HG02981 (cell line): Measurements from ENCODE around the gene MRPL27.
A peak's percentile ranks its signal among the peaks of the same experiment; 100 is the strongest.
"Not testable (repeated sequence)": the region's sequence is repeated elsewhere in the genome, so short reads cannot be mapped to it uniquely, and the experiment has no call there.

Experiments
- ATAC-seq: cut with Tn5 transposase; IDR thresholded peaks from one replicate; pipeline ENCODE4 v1.9.1; 2021; ENCODE audit warnings: mild to moderate bottlenecking, moderate library complexity; ENCODE audit not compliant: unreplicated experiment

MRPL27 gene

DNA sequence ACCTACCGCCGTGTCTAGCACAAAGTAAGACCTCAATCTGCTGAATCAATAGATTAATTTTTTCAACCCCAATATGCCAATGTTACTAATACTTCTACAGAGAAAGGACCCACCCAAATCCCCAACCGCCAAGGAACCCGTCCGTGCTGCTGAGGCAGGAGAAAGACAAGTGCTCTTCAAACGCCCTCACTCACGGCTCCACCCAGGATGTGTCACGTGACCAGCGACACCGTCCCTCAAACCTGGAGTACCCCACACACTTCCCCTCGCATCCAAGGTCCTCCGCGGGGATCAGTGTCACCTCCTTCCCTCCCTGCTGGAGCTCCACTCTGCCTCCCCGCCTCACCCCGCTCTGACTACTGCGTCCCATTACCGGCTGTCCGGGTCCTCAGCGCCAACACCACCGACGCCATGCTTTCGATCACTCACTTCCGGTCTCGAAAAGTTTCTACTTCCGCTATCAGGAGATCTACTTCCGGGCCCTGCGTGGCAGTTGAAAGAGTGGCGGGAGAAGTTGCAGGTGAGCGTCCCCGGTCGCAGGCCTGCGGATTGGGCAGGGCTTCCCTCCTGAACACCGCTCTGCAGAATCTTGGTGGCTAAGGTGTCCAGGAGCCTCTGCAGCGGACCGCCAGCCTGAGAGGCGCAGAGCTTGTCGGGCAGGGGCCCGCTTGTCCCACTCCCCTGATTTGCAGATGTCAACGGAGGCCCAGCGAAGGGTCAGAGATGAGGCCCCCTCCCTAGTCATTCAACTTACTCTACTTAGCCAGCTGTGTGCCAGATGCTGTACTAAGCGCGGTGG, at the start of gene MRPL27, which contains the start of gene EME1:
Gene MRPL27 (minus strand): TSS at position 427 of the 799 bp plus-strand sequence. CDS start 14 bp downstream, at position 413.
Gene EME1 (plus strand): TSS at position 472 of the 799 bp plus-strand sequence. CDS start 1,980 bp downstream, outside the sequence.
- ATAC-seq: peak; percentile 90

DNA sequence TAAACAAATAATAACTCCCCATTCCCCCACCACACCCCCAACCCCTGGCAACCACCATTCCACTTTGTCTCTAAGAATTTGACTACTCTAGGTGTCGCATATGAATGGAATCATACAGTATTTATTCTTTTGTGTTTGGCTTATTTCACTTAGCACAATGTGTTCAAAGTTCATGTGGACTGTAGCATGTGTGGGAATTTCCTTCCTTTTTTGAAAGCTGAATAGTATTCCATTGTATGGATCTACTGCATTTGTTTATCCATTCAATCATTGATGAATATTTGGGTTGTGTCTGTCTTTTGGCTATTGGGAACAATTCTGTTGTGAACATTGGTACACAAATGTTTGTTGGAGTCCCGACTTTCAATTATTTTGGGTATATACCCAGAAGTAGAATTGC, 49.8 kb upstream of the MRPL27 start:
- ATAC-seq: no peak

DNA sequence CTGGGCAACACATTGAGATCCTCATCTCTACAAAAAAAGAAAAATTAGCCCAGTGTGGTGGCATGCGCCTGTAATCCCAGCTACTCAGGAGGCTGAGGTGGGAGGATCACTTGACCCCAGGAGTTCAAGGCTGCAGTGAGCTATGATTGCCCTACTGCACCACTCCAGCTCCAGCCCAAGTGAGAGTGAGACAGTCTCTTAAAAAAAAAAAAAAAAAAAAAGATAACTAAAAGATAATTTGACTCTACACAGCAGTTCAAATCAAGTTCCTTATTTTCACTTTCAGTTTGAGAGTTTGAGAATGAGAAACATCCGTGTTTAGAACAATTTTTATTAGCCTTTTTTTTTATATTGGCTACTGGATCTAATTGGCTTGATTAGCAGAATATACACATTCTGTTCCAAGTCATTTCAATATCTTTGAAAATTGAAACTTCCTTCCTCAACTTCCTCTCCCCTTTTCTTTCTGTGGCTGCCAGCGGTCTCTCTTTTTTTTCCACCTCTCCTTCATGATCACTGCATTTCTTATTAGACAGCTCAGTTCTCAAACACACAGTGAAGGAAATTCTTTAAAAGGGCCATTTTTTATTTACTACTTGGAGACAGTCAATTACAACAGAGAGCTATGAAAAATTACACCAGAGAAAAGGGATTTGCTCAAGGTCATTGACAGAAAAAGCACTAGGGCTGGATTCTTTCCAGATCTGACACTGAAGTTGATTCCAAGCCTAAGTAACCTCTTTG, 48.5 kb upstream of the MRPL27 start:
- ATAC-seq: no peak

DNA sequence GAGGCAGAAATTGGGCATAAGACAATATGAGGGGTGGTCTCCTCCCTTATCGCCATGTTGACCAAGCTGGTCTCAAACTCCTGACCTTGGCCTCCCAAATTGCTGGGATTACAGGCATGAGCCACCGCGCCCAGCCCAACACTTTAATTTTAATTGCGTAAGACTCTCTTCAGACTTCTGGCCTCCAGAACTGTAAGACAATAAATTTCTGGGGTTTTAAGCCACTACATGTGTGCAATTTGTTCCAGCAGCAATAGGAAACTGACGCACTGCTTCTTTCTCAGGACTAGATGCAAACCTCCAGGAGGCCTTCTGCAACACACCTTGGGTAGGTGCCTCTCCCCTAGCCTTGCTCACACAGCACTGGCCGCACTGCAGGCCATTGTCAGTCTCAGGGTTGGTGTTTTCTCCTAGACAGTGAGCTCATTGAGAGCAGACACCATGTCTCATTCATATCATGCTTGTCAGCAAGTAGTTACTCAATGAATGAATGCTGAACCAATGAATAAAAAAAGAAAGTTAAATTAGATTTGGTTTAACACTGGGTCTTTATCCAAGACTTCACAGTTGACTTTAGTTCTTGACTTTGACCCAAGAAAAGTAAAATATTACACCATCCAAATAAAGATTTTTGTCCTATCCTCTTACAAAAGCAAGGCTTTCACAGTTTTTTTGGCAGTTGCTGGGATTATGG, 47.6 kb upstream of the MRPL27 start:
- no peak for ATAC-seq

DNA sequence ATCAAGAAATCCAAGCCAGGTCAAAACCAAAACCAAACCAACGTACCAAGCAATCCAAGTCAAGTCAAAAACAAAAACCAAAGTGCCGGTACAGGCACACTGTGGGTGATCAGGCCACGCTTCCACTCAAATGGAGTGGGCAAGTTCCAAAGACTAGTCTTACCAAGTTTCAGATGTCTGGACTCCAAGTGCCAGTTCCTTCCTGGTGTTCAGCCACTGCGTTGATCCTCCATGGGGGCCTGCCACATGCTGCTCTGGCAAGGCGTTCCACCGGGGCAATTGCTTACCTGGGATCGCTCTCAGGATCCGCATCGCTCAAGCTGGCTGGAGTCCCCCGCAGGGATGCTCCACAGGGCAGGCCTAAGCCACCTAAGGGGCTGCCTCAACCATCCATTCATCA, 46.6 kb upstream of the MRPL27 start:
- ATAC-seq: not testable (repeated sequence)

DNA sequence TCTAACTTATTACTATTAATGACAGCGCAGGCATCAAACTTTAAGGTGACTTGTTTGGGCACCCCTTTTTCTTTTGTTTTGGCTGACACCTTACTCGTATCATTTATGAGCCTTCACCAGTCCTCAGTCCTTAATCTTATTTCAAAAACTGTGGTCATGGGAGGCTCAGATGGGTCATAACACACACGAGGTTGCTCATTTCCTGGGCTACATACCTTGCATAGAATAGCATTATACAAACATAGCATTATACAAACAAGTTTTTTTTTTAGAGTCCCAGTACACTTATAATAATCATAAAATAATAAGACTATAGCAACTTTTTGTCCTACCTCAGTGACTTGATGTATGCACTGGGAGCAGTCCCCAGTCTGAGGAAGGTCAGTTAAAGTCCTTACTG, 41.8 kb upstream of the MRPL27 start:
- ATAC-seq: no peak

DNA sequence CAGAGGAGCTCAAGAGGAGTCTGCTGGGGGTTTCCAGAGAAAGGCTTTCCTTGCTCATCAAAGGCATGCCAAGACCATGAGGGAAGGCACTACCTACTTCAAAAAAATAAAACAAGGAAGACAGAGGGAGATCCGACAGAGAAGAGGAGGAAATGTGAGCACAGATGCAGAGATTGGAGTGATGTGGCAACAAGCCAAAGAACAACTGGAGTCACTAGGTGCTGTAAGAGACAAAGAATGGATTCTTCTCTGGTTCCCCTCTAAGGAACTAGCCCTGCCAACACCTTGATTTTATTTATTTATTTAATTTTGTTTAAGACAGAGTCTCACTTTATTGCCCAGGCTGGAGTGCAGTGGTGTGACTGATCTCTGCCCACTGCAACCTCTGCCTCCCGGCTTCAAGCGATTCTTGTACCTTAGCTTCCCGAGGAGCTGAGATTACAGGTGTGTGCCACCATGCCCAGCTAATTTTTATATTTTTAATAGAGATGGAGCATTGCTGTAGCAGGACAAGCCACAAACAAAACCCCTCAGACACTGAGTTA, 39.3 kb upstream of the MRPL27 start:
- no peak for ATAC-seq

DNA sequence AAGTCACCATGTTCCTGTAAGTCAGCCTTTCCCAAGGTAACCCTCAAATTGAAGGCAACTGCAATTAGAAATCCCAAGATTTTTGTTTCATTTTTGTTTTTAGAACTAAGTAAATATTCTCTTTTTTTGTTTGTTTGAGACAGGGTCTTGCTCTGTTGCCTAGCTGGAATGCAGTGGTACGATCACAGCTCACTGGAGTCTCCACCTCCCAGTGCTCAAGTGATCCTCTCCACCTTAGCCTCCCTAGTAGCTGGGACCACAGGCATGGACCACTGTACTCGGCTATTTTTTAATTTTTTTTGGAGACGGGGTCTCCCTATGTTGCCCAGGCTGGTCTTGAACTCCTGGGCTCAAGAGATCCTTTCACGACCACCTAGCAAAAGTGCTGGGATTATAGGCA, 34.9 kb upstream of the MRPL27 start:
- no peak for ATAC-seq

DNA sequence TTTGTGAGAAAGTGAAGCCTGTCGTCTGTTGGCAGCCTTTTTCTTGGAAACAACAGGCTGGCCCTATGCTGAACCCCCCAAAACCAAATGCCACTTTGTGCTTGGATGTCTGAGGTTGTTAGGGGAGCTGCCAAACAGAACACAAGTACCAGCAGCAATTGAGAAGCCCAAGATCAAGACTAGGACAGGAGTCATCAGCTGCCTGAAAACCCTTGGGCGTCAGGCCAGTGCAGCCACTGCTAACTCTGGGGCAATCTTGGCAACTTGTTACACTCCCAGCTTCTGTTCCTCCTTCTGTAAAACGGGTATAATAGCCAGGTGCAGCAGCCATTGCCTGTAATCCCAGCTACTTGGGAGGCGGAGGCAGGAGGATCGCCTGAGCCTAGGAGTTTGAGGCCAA, 33.6 kb upstream of the MRPL27 start:
- no peak for ATAC-seq

DNA sequence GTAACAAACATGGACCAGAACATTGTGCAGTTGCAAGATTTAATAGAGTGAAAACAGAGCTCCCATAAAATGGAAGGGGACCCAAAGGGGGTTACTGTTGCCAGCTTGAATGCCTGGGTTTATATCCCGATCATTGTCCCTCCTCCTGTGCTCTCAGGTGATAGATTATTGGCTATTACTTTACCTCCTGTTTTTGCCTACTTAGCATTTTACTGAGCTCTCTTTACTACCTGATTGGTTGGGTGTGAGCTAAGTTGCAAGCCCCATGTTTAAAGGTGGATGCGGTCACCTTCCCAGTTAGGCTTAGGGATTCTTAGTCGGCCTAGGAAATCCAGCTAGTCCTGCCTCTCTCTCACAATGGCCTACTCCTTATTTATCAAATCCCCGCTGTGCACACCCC, 32.4 kb upstream of the MRPL27 start:
- ATAC-seq: not testable (repeated sequence)

DNA sequence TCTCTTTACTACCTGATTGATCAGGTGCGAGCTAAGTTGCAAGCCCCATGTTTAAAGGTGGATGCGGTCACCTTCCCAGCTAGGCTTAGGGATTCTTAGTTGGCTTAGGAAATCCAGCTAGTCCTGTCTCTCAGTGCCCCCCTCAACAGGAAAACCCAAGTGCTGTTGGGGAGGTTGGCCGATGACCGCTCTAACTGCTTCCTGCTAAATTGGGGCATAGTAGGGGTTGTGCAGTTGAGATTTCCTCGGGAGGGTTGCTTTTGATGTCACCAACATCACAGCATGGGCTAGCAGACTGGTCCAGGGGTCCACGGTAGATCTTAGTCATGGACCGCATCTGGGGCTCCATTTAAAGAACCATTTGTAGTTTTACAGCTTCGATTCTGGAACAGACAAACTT, 26.6 kb upstream of the MRPL27 start:
- not testable (repeated sequence) for ATAC-seq

DNA sequence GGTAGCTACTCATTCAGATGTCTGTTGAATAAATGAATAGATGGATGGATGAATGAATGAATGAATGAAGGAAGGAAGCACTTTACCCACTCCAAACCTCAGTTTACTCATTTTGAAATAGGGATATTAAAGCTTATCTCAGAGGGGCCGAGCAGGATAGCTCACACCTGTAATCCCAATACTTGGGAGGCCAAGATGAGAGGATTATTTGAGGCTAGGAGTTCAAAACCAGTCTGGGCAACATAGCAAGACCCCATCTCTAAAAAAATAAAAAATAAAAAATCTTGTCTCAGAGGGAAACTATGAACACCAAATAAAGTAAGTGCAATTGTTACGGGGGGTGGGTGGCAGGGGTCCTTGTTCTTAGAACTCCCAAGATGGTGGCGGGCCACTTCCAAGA, 25.7 kb upstream of the MRPL27 start:
- not testable (repeated sequence) for ATAC-seq

DNA sequence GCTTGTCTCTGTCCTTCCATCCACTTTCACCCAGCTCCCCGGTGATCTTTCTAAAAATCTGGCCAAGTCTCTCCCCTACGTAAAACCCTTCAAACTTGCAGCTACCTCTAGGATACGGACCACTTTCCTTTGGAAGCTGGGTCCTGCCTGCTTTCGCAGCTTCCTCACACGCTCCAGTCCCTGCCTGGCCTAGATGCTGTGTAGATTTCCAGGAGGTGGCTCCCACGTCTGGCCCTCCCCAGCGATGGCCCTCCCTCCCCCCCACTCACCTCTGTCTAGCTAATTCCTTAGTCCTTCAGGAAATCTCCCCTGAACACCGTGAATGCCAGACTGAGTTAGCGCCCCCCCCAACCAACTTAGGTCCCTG, 24.9 kb upstream of the MRPL27 start:
- ATAC-seq: no peak

DNA sequence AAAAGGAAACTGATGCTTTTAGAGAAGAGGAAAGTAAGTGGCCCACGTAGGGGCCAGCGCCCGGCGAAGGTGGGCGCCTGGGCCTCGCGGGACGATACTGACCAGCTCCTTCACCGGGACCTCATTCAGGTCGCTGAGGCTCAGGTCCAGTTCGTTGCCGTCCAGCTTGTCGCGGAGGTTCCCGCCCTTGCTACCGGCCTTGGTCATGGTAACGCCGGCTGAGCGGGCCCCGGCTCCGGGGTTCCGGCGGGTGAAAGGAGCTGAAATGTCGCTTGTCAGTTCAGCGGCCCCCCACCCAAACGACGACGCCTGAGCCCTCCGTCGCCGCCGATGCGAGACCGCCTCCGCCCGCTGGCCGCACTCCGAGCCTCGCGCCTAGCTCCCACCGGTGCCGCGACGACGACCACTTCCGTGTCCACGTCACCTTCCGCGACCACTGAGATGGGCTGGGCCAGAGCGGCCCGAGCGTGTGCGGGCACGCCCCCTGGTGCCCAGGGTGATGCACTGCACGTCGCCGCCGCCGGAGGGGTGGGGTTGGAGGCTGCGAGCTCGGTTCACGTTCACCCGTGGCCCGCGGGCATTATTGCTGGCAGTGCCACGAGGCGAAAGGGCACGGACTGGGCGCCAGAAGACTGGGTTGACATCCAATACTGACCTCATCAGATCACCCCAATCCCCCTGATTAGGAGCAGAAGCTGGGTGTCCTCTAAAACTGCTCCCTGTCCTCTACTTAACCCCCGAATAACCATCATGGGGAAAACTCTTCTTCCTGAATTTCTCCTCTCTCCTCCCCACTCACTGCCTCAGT, 24.3 kb upstream of the MRPL27 start, which contains the start of gene LRRC59:
Gene LRRC59 (minus strand): TSS at position 413 of the 808 bp plus-strand sequence. CDS start 206 bp downstream, at position 207.
- peak; percentile 92 for ATAC-seq

DNA sequence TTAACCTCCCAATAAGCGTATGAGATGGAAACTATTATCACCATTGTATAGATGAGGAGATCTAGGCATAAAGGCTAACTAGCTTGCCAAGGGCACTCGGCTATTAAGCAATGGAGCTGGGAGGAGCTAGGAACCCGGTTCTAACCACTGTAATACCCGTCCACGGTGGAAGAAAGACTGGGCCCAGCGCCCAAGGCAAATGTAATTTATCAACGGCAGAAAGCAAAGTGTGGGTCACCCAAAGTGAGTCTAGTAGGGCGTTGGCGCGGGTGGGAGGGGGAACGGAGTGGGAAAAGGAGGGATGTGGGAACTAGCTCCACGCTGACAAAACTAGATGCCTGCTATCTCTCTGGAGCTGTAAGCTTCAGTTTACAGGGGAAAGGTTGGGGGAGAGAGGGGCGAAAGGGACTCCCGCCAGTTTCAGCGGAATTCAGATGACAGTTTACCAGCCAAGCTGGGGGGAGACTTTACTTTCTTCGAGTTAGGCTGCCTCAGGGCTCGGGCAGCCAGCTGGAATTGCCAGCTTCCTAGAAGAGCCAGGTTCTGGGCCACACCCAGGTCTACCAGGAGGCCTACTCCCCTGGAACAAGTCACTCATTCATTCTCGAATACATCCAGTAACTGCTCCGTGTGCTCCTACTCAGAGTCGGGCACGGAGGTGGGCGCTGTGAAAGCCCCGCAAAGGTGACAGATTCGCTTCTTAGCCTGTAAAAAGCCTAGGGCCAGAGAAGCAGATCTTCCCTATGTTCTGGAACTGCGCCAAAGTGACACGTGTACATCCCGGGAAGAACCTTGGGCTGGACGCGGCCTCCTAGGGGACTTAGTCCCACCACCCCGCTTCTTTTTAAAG, 23.5 kb upstream of the MRPL27 start:
- ATAC-seq: no peak

DNA sequence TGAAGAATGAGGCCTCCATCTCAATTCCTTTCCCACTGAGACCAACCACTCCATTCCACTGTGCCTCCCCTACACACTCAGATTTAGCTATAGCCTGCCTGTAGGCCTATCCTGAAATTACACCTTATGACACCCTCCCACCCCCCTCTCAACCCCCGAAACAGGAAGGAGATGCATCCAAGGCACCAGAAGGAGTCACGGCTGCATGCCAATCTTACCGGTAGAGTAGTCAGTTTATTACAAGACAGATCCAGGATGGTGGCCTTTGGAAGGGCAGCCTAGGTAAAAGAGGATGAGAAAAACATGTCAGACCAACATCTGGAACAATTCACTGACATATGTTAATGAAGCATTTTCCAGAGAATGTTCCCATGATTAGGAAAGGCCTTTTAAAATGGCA, 21.7 kb upstream of the MRPL27 start:
- ATAC-seq: no peak

DNA sequence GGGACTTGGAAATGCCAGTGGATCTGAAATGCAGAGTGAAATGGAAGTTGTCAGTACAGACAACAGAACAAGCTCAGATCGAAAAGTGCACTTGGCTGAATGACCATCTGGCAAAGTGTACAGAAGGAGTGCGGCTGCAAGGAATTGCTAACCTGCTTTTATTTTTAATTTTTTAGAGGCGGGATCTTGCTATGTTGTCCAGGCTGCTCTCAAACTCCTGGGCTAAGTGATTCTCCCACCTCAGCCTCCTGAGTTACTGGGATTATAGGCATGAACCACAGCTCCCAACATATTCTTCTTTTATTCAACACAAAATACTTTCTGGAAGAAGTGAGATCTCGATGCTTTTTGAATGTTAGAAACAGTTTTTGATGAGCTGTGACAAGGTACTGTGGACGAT, 20.7 kb upstream of the MRPL27 start:
- ATAC-seq: no peak

DNA sequence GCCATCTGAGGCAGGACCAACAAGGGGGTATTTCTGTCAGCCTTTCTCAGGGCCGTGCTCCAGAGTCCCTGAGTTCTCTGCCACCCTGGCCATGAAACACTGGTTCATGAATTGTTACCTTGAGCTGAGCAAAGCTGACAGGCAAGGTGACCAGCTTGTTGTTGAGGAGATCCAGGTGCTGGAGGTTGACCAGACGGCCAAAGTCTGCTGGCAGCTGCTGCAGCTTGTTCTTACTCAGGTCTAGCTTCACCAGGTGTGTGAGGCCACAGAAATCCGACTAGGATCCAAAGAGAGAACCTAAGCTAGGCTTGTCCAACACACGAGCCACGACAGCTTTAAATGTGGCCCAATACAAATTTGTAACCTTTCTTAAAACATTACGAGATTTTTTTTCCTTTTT, 19.6 kb upstream of the MRPL27 start:
- no peak for ATAC-seq

DNA sequence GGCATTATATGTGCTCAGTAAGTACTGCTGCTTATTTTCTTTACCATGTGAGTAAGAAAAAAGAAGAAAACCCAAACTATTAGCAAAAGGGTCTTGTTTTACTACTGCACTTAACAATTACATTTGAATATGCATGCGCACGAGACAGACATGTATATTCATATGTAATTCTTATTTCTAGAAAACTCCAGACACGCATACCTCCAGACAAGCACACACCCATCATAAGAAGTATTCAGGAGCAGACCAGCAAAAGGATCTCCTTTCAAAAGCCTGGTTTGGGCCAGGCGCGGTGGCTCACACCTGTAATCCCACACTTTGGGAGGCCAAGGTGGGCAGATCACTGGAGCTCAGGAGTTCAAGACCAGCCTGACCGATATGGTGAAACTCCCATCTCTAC, 16.6 kb upstream of the MRPL27 start:
- no peak for ATAC-seq
